Nucleus accumbens (tissue), 56 donors: Measurements from ENCODE around the gene FAT1.
"Not testable (repeated sequence)": the region's sequence is repeated elsewhere in the genome, so short reads cannot be mapped to it uniquely, and the experiment has no call there.

Experiments
- DNase-seq, 56 donors: peaks; one replicate each; lab custom pipeline; 2025; lab: John Stamatoyannopoulos, UW

FAT1 gene

GRCh38 chr4:186666252-186666651 lies 57.4 kb downstream of the FAT1 start:
- peak in 2 of 56 donors; percentile 10 to 23 for DNase-seq

- DNase-seq, result no peak
Measured at GRCh38 chr4:186660403-186660802, 63.3 kb downstream of the FAT1 start.

GRCh38 chr4:186659935-186660334 lies 63.7 kb downstream of the FAT1 start:
- no peak for DNase-seq

GRCh38 chr4:186659456-186659855 lies 64.2 kb downstream of the FAT1 start:
- not testable (repeated sequence) for DNase-seq

GRCh38 chr4:186658657-186659056 lies 65.0 kb downstream of the FAT1 start:
- DNase-seq, result no peak

GRCh38 chr4:186657764-186658163 lies 65.9 kb downstream of the FAT1 start:
- DNase-seq, result peak in 10 of 56 donors; percentile 5 to 55 (median 18)

- no peak for DNase-seq
Measured at GRCh38 chr4:186653969-186654368, 69.7 kb downstream of the FAT1 start.

GRCh38 chr4:186651624-186652023 lies 72.0 kb downstream of the FAT1 start:
- peak in 48 of 56 donors; percentile 5 to 85 (median 48) for DNase-seq

- peak in 9 of 56 donors; percentile 8 to 76 (median 44) for DNase-seq
Measured at GRCh38 chr4:186651181-186651603, 72.5 kb downstream of the FAT1 start.

- no peak for DNase-seq
Measured at GRCh38 chr4:186650401-186651180, 73.1 kb downstream of the FAT1 start.

GRCh38 chr4:186647821-186648220 lies 75.8 kb downstream of the FAT1 start:
- DNase-seq, result no peak

GRCh38 chr4:186644737-186645261 lies 78.9 kb downstream of the FAT1 start:
- DNase-seq, result peak in 1 of 56 donors; percentile 18

- DNase-seq, result no peak
Measured at GRCh38 chr4:186644311-186644638, 79.4 kb downstream of the FAT1 start.

GRCh38 chr4:186643501-186644310 lies 80.0 kb downstream of the FAT1 start:
- no peak for DNase-seq

GRCh38 chr4:186642998-186643397 lies 80.7 kb downstream of the FAT1 start:
- no peak for DNase-seq

- DNase-seq, result no peak
Measured at GRCh38 chr4:186642530-186642929, 81.1 kb downstream of the FAT1 start.

GRCh38 chr4:186634591-186635128 lies 89.0 kb downstream of the FAT1 start:
- no peak for DNase-seq

- no peak for DNase-seq
Measured at GRCh38 chr4:186633844-186634243, 89.8 kb downstream of the FAT1 start.

GRCh38 chr4:186630128-186630527 lies 93.5 kb downstream of the FAT1 start:
- DNase-seq, result no peak

GRCh38 chr4:186628058-186628711 lies 95.5 kb downstream of the FAT1 start:
- DNase-seq, result no peak
